Hypothalamus (tissue), 51 donors: ENCODE results near the gene TIMP2.
A peak's percentile ranks its signal among the peaks of the same experiment; 100 is the strongest.
"Not testable (repeated sequence)": the region's sequence is repeated elsewhere in the genome, so short reads cannot be mapped to it uniquely, and the experiment has no call there.

Source experiments
- DNase-seq, 51 donors: peaks; one replicate each; lab custom pipeline; 2025; lab: John Stamatoyannopoulos, UW

Gene TIMP2

DNA sequence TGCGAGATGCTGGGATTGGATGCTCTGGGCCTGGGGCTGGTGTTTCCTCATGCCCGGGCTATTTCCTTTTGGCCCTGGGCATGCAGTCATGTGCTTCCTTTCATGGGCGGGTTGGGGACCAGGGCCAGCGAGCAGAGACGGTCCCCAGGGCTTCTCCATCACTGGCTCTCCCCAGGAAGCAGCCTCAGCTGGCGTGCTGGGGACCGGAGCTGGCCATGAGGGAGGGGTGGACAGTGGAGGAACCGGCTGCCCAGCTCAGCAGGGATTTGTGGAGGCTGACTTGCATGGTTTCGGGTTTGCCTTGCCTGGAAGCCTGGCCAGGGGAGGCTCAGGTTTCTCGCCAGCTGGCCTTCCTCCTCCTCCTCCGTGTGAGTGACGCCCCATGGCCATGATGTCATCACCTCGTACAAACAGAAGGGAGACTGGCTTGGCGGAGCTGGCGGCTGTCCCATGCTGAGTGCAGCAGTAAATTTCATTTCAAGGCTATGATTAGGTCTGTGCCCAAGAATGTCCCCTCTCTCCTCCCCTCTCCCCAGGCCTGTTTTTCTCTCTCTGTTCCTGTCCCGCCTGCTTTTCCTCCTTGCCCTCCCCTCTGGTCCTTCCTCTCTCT, 8.9 kb upstream of the TIMP2 start:
- peak in 50 of 51 donors; percentile 28 to 93 (median 78) for DNase-seq

DNA sequence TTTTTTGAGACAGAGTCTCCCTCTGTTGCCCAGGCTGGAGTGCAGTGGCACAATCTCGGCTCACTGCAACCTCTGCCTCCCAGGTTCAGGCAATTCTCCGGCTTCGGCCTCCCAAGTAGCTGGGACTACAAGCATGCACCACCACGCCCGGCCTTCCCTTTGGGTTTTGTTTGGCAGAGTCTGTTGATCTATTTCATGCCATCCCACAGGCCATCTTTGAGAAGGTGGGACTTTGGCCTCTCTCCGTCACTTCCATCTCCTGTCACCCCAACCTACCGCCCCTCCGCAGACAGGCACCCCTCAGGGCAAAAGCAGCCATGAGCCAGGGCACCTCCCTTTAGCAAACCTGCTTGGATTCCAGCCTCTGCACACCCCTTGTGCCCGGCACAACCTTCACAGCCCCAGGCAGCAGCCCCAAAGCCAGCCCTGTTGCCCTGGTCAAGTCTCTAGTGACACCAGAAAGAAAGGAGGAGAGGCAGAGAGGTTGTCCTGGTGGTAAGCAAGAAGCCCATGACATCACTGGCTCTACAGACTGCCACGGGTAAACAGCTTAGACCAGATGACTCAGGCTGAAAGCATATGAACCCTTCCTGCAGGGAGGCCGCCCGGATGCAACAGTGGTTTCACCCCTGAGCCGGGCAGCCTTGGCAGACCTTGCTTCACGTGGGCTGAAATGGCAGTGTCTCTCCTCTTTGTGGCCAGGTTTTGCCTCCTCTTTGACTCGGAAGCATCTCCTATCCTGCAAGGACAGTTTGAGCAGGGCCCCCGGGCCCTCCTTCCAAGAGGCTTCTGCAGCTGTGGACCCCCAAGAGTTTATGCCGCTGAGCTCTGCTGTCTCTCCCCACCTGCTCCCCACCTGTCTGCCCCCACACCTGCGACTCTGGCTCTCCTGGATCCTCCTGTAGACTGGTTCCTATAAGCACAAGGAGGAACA, 8.1 kb upstream of the TIMP2 start:
- DNase-seq: no peak

DNA sequence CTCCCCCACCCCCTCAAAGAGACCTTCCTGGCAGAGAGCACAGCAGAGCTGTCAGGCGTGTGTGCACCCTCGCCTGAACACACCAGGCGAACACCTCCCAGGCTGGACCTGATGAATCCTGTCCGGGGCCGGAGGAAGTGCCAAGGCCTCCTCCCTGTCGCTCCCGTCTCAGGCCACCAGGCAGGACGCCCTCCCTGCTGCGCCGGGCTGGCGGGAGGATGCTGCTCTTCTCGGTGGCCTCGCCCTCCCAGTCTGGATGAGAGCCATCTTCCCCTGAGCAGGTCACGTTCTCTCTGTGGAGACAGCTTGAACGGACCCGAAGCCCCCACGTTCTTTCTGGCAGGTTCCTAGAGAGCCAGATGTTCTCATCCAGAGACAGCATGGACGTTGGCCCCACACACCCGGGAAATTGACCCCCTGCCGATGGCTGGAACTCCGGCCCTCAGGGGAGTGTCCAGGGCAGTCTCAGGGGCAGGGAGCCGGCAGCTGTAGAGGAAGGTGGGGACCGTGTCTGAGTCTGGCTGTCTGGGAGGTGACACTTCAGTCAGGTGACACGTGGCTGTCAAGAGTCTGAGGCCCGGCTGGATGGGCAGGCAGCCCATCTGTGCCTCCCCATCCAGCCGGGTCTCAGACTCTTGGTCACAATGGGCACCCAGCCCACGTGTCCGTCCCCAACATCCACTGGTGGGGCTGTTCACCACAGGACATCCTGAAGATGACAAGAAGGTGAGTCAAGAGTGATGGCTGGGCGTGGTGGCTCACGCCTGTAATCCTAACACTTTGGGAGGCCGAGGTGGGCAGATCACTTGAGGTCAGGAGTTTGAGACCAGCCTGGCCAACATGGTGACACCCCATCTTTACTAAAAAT, 5.0 kb upstream of the TIMP2 start:
- no peak for DNase-seq

DNA sequence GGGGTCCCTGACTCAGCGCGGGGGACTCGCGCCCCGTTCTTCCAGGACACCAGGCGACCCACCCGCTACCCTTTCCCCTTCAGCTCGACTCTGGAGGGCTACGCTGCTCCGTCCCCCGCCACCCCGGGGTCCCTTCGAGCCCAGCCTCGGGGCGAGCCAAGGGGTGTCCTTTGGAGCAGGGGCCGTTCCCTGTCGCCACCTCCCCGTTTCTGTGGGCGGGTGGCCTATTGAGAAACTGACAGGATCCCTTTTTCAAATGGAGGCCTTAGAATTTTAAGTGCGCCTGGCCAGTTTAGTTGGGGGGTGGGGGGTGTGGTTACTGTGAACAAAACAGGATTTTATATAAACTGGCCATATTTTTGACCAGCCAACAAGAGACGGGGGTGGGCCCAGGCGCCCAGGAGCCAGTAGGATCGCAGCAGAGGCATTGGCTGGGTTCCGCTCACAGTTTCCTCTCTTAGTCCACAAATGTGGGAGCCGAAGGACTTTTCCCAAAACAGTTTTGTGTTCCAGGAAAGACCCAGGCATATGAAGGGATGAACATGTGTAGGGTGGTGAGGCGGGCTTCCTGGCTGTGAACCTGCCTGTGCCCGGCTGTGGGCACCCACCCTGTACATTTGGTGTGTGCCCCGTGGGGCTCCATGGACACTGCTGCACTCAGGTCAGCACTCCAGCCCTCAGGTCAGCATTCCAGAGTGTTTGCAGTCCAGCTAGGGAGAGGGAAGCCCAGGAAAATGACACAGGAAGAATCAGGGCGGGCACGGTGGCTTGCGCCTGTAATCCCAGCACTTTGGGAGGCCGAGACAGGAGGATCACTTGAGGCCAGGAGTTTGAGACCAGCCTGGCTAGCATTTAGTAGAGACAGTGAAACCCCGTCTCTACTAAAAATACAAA, 722 bp upstream of the TIMP2 start:
- DNase-seq: peak in 30 of 51 donors; percentile 32 to 79 (median 53)

DNA sequence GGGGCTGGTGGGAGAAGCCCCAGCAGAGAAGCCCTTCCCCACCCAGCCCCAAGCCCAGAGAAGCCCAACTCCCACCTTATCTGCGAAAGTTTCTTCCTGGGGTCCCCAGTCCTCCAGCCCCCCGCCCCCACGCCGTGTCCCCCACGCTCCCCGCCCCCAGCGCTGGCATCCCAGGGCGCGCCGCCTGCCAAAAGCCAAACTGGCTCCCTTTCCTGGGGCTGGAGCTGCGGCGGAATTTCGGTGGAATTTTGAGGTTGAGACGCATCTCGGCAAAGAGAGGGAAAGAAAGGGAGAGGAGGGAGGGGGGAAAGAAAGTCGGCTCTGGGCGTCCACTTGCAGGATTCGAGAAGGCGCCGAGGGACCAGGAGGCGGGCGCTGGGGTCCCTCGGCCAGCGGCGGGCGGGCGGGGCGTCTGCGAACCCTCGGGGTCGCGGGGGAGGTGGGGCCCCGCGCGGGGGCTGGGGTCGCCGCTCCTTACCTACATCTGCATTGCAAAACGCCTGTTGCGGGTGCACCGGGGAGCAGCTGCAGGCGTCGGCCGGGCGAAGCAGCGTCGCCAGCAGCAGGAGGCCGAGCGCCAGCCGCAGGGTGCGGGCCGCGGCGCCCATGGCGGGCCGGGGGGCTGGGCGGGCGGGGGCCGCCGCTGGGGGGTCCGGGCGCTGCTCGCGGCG, 571 bp downstream of the TIMP2 start:
- peak in 5 of 51 donors; percentile 11 to 52 (median 33) for DNase-seq

DNA sequence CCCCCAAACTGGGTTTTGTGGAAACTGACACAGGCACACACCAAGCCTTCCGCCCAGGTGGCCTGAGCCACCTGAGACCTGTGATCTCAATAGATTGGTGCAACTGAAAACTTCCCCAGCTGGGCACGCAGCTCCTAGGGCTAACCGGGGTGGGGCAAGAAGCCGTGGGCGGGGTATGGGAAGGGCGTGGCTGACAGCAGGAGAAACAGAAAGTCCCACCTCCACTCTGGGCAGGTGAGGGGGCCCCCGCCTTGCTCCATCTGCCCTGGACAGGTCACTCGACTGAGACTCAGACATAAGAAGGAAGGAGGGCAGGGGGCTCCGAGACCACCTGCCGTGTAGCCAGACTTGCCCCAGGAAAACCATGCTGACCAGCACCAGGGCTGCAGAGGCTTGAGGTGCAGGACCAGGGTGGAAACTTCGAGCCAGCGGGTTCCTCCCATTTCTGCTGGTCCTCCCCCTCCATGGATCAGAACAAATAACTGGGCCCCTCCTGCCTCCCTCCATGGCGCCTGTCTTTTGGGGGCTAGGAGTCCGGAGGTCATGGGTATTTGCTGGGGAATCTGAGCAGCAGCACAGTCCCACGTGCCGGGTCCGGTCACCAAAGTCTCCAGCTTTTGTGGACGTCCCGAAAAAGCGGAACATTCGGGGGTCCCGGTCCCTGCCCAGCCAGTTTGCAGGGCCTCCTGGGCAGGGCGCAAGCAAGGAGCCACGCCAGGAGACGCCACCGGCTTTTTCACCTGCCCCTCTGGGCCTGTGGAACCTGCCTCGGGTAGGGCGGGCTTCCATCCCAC, 1.3 kb downstream of the TIMP2 start:
- DNase-seq: peak in 9 of 51 donors; percentile 19 to 49 (median 35)

DNA sequence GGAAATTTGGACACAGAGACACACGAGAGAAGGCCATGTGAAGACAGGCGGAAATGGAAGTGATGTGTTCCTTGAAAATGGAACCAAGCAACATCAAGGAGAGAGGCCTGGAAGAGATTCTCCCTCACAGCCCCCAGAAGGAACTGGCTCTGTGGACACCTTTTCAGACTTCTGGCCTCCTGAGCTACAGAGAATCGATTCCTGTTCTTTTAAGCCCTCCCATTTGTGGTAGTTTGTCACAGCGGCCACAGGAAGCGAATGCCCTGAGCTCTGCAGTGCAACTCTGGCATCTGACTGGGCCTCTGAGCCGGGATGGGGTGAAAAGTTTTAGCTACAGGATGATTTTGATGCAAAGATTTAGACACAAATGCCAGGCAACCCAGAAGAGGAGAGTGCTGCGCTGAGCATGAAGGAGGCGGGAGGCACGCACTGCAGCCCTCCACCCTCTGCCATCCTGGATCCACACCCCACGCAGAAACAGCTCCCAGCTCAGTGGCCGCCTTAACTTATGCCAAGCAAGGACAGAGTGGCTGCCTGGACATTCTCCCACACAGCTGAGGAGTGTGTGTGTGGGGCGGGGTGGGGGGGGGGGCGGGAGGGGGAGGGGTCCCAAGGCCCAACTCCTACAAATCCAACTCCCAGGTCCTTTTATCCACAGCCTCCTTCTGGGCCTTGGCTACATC, 2.2 kb downstream of the TIMP2 start:
- peak in 3 of 51 donors; percentile 10 to 24 (median 18) for DNase-seq

DNA sequence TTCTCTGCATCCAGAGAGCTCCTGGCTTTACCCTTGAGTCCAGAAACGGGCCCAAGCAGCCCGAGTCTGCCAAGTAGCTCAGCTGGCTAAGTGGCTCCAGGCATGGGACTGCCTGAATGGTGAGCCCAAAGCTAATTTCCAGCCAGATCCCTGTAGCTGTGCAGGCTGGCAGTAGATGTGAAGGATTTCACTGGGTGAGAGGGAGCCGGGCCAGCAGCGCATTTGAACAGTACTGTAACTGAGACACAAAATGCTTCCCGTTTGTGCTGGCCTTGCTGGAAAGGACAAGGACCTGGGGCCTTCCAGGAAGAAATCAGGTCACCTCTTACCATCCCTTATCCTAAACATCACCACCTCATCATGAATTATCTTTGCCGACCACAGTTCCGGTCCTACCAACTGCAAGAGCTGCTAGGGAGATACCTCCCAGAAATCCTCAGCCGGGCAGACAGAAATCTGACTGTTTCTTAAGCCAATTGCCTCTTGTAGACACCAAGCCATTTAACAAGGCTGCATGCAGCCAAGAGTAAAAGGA, 3.7 kb downstream of the TIMP2 start:
- DNase-seq: peak in 42 of 51 donors; percentile 18 to 87 (median 60)

DNA sequence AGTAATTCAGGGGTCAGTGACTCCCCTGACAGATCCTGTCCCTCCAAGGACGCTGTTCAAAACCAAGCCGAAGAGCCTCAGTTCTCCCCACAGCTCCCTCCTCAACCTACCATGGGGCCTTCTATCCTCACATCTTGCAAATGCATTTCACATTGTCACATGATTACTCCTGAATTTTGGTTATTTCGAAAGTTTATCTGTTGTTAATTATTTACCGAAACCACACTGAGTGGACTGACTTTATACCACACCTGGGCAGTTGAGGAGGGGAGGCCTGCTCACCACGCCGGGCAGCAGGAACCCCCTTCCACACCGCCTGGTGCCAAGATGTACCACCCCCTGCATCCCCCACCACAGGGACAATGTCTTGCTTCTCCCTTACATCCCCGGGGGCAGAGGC, 4.7 kb downstream of the TIMP2 start:
- no peak for DNase-seq

DNA sequence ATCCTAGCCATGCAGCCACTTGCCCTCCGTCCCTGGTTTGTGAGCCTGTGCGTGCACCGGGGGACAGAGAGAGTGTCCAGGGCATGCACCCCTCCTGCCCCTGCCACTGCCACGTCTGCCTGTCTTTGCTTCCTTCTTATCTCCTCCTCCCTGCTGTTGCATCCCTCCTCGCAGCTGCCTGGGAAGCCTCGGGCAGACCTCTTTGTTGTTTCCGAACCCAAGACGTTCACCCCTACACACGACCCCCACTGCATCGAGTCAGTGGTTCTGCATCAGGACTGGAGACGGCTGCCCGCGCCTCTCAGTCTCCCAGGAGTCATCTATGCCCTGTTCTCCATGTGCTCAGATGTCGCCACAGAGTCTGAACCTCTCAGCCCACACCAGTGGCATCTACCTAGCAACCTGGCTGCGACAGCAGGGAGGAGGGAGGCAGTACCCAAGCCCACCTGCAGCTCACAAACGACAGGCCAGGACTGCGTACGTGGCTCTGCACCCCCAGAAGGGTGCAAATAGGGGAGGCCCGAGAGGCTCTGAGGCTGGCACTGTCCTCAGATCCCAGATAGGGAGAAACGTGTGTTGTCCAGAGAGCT, 5.2 kb downstream of the TIMP2 start:
- DNase-seq: peak in 2 of 51 donors; percentile 19 to 33

DNA sequence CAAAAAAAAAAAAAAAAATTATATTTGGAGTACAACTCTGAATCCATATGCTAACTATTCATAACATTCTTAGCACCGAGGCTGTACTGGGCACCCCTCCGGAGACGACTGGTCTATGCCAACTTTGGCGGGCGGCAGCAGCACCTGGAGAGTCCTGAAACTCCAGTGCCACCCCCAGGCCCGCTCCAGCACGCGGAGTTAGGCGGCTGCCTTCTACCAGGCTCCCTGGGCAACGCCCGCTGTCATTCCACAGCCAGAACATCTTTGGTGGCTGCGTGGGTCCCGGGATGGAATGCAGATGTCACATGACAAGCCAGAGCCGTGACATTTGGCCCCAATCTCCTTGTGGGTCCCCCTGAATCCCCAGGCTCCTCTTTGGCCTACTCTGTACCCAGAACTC, 6.2 kb downstream of the TIMP2 start:
- no peak for DNase-seq

DNA sequence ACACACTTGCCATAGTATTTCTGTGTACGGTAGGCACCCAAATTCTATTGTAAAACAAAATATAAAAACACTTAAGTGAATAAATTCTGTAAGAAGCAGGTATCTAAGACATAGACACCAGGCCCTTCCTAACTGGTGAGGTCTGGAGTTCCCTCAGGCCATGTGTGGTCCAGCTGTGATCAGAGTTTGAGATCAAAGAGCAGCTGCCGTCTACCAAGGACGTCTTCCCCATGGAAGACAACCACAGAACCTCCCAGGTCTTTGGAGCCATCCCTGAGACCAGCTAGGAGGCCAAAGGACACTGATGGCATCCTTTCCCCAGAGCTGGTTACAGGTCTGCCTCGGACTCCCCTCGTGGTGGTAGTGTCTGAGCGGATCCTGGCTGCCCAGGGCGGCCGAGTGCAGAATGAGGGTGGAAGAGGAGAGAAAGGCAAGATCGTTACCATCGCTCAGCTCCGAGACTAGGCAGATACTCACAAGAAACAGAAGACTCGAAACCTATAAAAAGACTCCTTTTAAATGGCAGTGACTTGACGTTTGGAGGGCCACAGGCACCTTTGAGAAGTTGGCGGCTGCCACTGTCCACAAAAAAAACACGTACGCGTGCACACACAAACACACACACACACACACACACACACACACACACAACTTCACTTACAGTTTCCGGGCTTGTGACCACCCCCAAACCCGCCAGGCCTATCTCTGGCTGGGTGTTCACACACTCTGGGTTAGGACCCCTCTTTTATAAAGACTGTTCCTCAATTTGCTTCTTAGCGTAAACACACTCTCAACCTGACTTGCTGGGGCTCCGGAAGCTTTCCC, 7.5 kb downstream of the TIMP2 start:
- DNase-seq: no peak

DNA sequence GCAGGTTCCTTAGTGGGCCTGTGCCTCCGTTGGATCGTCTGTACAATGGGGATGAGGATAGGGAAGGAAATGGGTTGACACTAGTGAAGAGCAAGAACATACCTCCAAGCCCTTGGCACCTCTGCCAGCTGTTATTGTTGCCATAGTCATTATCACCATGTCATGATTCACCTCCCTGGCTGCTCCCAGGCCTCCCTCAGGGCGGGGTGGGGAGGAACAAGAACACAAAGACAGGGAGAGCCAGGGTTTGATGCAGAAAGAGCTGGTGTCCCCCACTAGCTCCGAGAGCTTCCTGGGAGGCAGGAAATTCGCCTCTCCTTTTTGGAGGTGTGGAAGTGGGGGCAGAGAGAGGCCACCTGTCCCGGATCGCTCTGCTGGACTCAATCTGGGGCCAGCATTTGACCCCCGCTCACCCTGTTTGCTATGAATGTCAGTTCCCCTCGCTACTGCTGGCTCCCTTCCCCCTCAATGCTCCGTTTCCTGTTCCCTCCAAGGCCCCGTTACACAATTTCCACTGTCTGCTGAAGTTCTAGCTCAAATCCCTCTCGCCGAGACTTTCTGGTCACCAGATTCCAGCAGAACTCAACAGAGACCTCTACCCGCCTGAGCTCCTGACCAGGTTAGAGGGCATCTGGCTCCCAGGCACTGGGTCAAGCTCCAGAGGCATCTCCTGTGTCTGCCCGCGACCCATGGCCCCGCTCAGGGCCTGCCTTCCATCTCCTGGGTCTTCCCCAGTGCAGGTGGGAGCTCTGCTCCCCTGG, 9.1 kb downstream of the TIMP2 start:
- peak in 5 of 51 donors; percentile 13 to 72 (median 23) for DNase-seq

DNA sequence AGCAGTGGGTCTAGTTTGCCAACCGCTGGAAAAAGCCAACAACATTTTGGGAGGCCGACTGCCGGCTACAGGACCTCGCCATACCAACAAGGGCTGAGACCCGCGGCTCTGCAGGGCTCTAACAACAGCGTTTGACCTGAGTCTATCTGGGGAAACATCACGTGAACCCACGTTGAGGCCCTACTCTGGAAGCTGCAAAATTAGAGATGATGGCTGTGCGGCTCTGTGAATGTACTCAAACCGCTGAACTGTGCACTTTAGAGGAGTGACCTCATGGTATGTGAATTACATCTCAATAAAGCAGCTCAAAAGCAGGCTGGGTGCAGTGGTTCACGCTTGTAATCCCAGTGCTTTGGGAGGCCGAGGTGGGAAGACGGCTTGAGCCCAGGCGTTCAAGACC, 12.1 kb downstream of the TIMP2 start:
- DNase-seq: no peak

DNA sequence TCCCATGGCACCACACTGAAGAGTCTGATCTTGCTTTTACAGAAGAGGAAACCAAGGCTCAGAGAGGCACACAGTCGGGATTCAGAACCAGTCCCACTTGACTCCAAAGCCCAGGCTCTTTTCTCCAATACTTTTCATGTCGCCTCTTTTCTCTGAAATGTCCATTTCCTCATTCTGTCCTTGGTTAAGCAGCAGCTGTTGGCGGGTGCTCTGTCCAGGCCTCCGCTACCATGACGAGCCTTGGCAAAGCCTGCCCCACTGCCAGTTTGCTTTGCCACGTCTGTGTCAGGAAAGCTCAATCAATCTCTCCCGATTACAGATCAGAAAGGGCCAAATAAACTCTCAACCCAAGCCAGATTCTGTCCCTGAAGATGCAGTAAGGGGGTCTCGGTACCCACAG, 13.1 kb downstream of the TIMP2 start:
- no peak for DNase-seq

DNA sequence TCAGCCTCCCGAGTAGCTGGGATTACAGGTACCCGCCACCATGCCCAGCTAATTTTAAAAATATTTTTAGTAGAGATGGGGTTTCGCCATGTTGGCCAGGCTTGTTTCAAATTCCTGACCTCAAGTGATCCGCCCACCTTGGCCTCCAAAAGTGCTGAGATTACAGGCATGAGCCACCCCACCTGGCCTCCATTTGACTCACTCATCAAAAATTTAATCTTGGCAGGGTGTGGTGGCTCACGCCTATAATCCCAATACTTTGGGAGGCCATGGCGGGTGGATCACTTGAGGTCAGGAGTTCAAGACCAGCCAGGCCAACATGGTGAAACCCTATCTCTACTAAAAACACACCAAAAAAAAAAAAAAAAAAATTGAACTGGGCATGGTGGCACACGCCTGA, 13.6 kb downstream of the TIMP2 start:
- DNase-seq: not testable (repeated sequence)
